HepG2 (cell line): ENCODE measurements around the gene ZBTB9. TPM values are rescaled to one million over a fixed set of nuclear protein-coding genes. Genes with fewer than 3 reads are reported as not detected.
A peak's percentile ranks its signal among the peaks of the same experiment; 100 is the strongest.

Source experiments
- ADNP ChIP-seq: sonication (generic); formaldehyde crosslinking; IDR thresholded peaks from 2 replicates; pipeline ENCODE4 v1.4.0; 2020; ENCODE audit warnings: missing genetic modification reagents
- EEA1 ChIP-seq: sonication (generic); formaldehyde crosslinking; IDR thresholded peaks from 2 replicates; pipeline ENCODE4 v1.5.1; 2020; ENCODE audit warnings: mild to moderate bottlenecking, missing genetic modification reagents, borderline replicate concordance
- ERF ChIP-seq: IDR thresholded peaks from 2 replicates; pipeline ENCODE4 v1.6.1; 2018; ENCODE audit warnings: missing biosample characterization, missing genetic modification reagents
- JDP2 ChIP-seq: sonication (generic); formaldehyde crosslinking; IDR thresholded peaks from 2 replicates; pipeline ENCODE4 v1.8.1; 2022; ENCODE audit warnings: missing genetic modification reagents, borderline replicate concordance
- MTA1 ChIP-seq: sonication (generic); formaldehyde crosslinking; IDR thresholded peaks from 2 replicates; pipeline ENCODE4 v1.4.0; 2020; ENCODE audit warnings: missing genetic modification reagents, mild to moderate bottlenecking, borderline replicate concordance
- NAIF1 ChIP-seq: sonication (generic); formaldehyde crosslinking; IDR thresholded peaks from 2 replicates; pipeline ENCODE4 v1.5.0; 2020; ENCODE audit warnings: mild to moderate bottlenecking, missing genetic modification reagents, borderline replicate concordance
- NONO ChIP-seq, 2 experiments: fragments of 450-650 bp in 1 of 2; sonication (generic) in 1 of 2; formaldehyde crosslinking in 1 of 2; IDR thresholded peaks in 1 of 2; conservative IDR thresholded peaks in 1 of 2; 2 replicates each; pipeline versions ENCODE4 v1.6.1 to v1.8.0; 2017 to 2022; ENCODE audit warnings: mild to moderate bottlenecking in 1 of 2, missing genetic modification reagents in 1 of 2, moderate library complexity in 1 of 2
- POGZ ChIP-seq: sonication (generic); formaldehyde crosslinking; IDR thresholded peaks from 2 replicates; pipeline ENCODE4 v1.4.0; 2020; ENCODE audit warnings: mild to moderate bottlenecking, missing genetic modification reagents
- PRMT3 ChIP-seq: sonication (generic); formaldehyde crosslinking; IDR thresholded peaks from 2 replicates; pipeline ENCODE4 v1.8.1; 2022; ENCODE audit warnings: low read depth, mild to moderate bottlenecking, moderate library complexity, missing genetic modification reagents, borderline replicate concordance
- SP4 ChIP-seq: sonication (generic); formaldehyde crosslinking; IDR thresholded peaks from 2 replicates; pipeline ENCODE4 v1.8.1; 2023; ENCODE audit warnings: mild to moderate bottlenecking, missing genetic modification reagents
- ZNF232 ChIP-seq: sonication (generic); formaldehyde crosslinking; IDR thresholded peaks from 2 replicates; pipeline ENCODE4 v1.4.0; 2020; ENCODE audit warnings: missing genetic modification reagents, borderline replicate concordance
- ZNF335 ChIP-seq: sonication (generic); formaldehyde crosslinking; IDR thresholded peaks from 2 replicates; pipeline ENCODE4 v1.4.0; 2020; ENCODE audit warnings: missing genetic modification reagents
- ZNF577 ChIP-seq: sonication (generic); formaldehyde crosslinking; IDR thresholded peaks from 2 replicates; pipeline ENCODE4 v1.4.0; 2020; ENCODE audit warnings: mild to moderate bottlenecking, low read depth, missing genetic modification reagents, borderline replicate concordance
- ZNF850 ChIP-seq: sonication (generic); formaldehyde crosslinking; conservative IDR thresholded peaks from 2 replicates; pipeline ENCODE4 v1.9.0; 2021; ENCODE audit warnings: mild to moderate bottlenecking, missing genetic modification reagents
- ZNF879 ChIP-seq: sonication (generic); formaldehyde crosslinking; IDR thresholded peaks from 2 replicates; pipeline ENCODE4 v1.8.1; 2023; ENCODE audit warnings: missing genetic modification reagents
- polyA plus RNA-seq, 8 experiments: library from polyadenylated mRNA; depleted of rRNA in 3 of 8; stranded (reverse) in 7 of 8; unstranded in 1 of 8; fragments of >200 nt; fragmentation: Illumina TruSeq in 4 of 8; extraction: Trizol in 4 of 8; gene quantifications; 2 replicates each; pipeline versions ENCODE4 v1.2.1 to v1.2.3, GENCODE V29; 2011 to 2016; ENCODE audit warnings: low read depth in 4 of 8, missing spikeins in 1 of 8, mixed read lengths in 1 of 8; ENCODE audit not compliant: insufficient read depth in 1 of 8
- total RNA-seq, 5 experiments: library from RNA; depleted of rRNA; stranded (reverse); fragments of >200 nt; fragmentation: Illumina TruSeq; extraction: Trizol; gene quantifications; 2 replicates each; pipeline ENCODE4 v1.2.3, GENCODE V29; 2016; ENCODE audit warnings: low read depth in 1 of 5
- TF ChIP-seq, protein P1 (sequence below): sonication (generic); formaldehyde crosslinking; IDR thresholded peaks from 2 replicates; pipeline ENCODE4 v1.5.0; 2020; ENCODE audit warnings: mild to moderate bottlenecking, missing genetic modification reagents, moderate library complexity
- TF ChIP-seq, protein P2 (sequence below): sonication (generic); formaldehyde crosslinking; IDR thresholded peaks from 2 replicates; pipeline ENCODE4 v1.4.0; 2020; ENCODE audit warnings: mild to moderate bottlenecking, missing genetic modification reagents
- TF ChIP-seq, protein P3 (sequence below): sonication (generic); formaldehyde crosslinking; IDR thresholded peaks from 2 replicates; pipeline ENCODE4 v1.4.0; 2020; ENCODE audit warnings: missing genetic modification reagents
- TF ChIP-seq, protein P4 (sequence below): sonication (generic); formaldehyde crosslinking; IDR thresholded peaks from 2 replicates; pipeline ENCODE4 v1.5.1; 2020; ENCODE audit warnings: missing genetic modification reagents, mild to moderate bottlenecking, borderline replicate concordance

ZBTB9 gene
- total and polyA plus RNA-seq, 2 of the 13 experiments (the other 11 are each of a cell fraction or from before 2014, with no cell fraction given), result 5.3 to 9.2 TPM

DNA sequence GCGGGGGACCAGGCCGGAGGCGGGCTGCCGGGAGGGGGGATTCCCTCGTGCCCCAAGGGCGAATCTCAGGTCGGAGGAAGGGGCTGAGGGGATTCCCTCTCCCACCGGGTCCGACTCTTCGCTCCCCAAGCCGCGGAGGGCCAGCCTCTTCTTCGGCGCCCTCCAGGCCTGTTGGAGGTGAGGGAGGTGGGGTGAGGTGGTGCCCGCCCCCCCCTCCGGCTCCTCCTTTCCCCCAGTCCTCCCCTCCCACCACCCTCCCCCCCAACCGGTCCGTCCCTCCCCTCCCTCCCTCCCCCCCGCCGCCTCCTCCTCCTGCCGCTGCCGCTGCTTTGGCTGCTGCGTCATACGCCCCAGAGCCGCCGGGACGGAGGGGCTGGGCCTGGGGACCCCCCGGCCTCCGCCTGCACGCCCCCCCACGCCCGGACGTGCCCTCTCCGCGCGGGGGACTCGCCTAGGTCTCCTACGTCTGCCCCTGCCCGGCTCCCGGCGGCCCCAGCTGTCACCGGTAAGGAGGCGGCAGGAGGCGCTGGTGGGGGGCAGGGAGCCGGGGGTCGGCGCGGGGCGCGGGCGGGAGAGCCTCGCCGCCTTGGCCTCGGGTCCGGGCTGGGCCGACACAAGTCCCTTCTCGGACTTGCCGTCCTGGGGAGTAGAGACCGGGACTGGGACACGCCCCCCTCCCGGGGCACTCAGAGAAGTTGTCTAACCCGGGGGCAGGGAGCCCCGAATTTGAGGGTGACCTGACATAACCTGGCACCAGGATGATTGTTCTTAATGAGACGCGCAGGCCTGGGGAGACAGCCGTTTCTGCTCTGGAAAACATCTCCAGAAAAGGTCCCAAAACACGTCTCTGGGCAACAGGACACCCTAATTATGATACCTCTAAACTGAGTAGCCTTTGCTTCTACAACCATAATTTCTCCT, 43.4 kb upstream of the ZBTB9 start, which contains the start of gene PHF1 (continued):
- TF ChIP-seq, protein P1, sequence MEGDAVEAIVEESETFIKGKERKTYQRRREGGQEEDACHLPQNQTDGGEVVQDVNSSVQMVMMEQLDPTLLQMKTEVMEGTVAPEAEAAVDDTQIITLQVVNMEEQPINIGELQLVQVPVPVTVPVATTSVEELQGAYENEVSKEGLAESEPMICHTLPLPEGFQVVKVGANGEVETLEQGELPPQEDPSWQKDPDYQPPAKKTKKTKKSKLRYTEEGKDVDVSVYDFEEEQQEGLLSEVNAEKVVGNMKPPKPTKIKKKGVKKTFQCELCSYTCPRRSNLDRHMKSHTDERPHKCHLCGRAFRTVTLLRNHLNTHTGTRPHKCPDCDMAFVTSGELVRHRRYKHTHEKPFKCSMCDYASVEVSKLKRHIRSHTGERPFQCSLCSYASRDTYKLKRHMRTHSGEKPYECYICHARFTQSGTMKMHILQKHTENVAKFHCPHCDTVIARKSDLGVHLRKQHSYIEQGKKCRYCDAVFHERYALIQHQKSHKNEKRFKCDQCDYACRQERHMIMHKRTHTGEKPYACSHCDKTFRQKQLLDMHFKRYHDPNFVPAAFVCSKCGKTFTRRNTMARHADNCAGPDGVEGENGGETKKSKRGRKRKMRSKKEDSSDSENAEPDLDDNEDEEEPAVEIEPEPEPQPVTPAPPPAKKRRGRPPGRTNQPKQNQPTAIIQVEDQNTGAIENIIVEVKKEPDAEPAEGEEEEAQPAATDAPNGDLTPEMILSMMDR, result peak; percentile 34; the same call in 1 of the 2 replicates
- TF ChIP-seq ADNP (CRISPR knock-in tag) (no peak), NAIF1 (CRISPR knock-in tag) (no peak), ZNF335 (no peak), ZNF879 (CRISPR knock-in tag) (0 out of 2 replicates have a peak, but pooled peaks have one; percentile 23), SP4 (CRISPR knock-in tag) (peak; percentile 56; the same call in 1 of the 2 replicates), JDP2 (no peak), ERF (CRISPR knock-in tag) (peak; percentile 69), NONO (IDR thresholded peaks at IDR 0.05) (no peak), NONO (CRISPR knock-in tag; conservative IDR thresholded peaks at IDR 0.05) (0 out of 2 replicates have a peak, but pooled peaks have one; percentile 52), ZNF232 (CRISPR knock-in tag) (no peak), MTA1 (CRISPR knock-in tag) (no peak), EEA1 (CRISPR knock-in tag) (peak; percentile 65; the same call in 1 of the 2 replicates), ZNF577 (CRISPR knock-in tag) (no peak), POGZ (CRISPR knock-in tag) (no peak), PRMT3 (CRISPR knock-in tag) (no peak), ZNF850 (no peak)
- TF ChIP-seq, protein P2, sequence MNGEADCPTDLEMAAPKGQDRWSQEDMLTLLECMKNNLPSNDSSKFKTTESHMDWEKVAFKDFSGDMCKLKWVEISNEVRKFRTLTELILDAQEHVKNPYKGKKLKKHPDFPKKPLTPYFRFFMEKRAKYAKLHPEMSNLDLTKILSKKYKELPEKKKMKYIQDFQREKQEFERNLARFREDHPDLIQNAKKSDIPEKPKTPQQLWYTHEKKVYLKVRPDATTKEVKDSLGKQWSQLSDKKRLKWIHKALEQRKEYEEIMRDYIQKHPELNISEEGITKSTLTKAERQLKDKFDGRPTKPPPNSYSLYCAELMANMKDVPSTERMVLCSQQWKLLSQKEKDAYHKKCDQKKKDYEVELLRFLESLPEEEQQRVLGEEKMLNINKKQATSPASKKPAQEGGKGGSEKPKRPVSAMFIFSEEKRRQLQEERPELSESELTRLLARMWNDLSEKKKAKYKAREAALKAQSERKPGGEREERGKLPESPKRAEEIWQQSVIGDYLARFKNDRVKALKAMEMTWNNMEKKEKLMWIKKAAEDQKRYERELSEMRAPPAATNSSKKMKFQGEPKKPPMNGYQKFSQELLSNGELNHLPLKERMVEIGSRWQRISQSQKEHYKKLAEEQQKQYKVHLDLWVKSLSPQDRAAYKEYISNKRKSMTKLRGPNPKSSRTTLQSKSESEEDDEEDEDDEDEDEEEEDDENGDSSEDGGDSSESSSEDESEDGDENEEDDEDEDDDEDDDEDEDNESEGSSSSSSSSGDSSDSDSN, result no peak; the same call in 1 of the 2 replicates
- TF ChIP-seq, protein P3, sequence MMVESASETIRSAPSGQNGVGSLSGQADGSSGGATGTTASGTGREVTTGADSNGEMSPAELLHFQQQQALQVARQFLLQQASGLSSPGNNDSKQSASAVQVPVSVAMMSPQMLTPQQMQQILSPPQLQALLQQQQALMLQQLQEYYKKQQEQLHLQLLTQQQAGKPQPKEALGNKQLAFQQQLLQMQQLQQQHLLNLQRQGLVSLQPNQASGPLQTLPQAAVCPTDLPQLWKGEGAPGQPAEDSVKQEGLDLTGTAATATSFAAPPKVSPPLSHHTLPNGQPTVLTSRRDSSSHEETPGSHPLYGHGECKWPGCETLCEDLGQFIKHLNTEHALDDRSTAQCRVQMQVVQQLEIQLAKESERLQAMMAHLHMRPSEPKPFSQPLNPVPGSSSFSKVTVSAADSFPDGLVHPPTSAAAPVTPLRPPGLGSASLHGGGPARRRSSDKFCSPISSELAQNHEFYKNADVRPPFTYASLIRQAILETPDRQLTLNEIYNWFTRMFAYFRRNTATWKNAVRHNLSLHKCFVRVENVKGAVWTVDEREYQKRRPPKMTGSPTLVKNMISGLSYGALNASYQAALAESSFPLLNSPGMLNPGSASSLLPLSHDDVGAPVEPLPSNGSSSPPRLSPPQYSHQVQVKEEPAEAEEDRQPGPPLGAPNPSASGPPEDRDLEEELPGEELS (CRISPR knock-in tag), result no peak
- TF ChIP-seq, protein P4, sequence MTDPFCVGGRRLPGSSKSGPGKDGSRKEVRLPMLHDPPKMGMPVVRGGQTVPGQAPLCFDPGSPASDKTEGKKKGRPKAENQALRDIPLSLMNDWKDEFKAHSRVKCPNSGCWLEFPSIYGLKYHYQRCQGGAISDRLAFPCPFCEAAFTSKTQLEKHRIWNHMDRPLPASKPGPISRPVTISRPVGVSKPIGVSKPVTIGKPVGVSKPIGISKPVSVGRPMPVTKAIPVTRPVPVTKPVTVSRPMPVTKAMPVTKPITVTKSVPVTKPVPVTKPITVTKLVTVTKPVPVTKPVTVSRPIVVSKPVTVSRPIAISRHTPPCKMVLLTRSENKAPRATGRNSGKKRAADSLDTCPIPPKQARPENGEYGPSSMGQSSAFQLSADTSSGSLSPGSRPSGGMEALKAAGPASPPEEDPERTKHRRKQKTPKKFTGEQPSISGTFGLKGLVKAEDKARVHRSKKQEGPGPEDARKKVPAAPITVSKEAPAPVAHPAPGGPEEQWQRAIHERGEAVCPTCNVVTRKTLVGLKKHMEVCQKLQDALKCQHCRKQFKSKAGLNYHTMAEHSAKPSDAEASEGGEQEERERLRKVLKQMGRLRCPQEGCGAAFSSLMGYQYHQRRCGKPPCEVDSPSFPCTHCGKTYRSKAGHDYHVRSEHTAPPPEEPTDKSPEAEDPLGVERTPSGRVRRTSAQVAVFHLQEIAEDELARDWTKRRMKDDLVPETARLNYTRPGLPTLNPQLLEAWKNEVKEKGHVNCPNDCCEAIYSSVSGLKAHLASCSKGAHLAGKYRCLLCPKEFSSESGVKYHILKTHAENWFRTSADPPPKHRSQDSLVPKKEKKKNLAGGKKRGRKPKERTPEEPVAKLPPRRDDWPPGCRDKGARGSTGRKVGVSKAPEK (CRISPR knock-in tag), result no peak
